Endothelial cell of umbilical vein (primary cell): ENCODE results near the gene CSF2. TPM values are rescaled to one million over a fixed set of nuclear protein-coding genes. Genes with fewer than 3 reads are reported as not detected.

Experiments used
- BruUV-seq: library from RNA; stranded (reverse); fragments of 400-500 nt; replicated peaks from 2 replicates; lab custom pipeline; 2021; lab: Mats Ljungman, UMichigan
- CTCF ChIA-PET: fragments of 300-600, 350-600 bp; sonication (Branson Sonifier 250); formaldehyde crosslinking; loops from one replicate; lab custom pipeline; 2021; ENCODE audit warnings: antibody characterized with exemption, inconsistent platforms; lab: Charles Lee
- POLR2A ChIA-PET: fragments of 300-600, 350-600 bp; sonication (Branson Sonifier 250); formaldehyde crosslinking; loops from one replicate; lab custom pipeline; 2021; ENCODE audit warnings: antibody characterized with exemption, inconsistent platforms; lab: Charles Lee
- DNase-seq: peaks from one replicate; pipeline ENCODE4 v3.0.0-alpha.2; 2011; ENCODE audit warnings: low read depth, low spot score
- FAIRE-seq: peaks from 2 replicates; lab custom pipeline; 2011; peaks lifted over from hg19 to GRCh38; lab: Jason Lieb, UNC
- H2AFZ ChIP-seq: 2 replicates; pipeline ENCODE4 v1.6.0; 2012; ENCODE audit warnings: low read depth, low read length, control low read depth, inconsistent platforms
- H3K27ac ChIP-seq: 2 replicates; pipeline ENCODE4 v1.5.1; 2011; ENCODE audit warnings: low read depth, mild to moderate bottlenecking, control low read depth, low read length, moderate library complexity; ENCODE audit not compliant: insufficient read depth
- H3K27me3 ChIP-seq, 2 experiments: 2 replicates each; pipeline versions ENCODE4 v1.6.0 to v1.6.1; 2011; ENCODE audit warnings: low read length in 2 of 2, mixed read lengths in 1 of 2; ENCODE audit not compliant: control insufficient read depth in 2 of 2, insufficient read depth in 2 of 2
- H3K36me3 ChIP-seq, 2 experiments: 2 replicates in 1 of 2; 3 replicates in 1 of 2; pipeline ENCODE4 v1.5.1; 2011; ENCODE audit warnings: low read length in 2 of 2, mild to moderate bottlenecking in 1 of 2, moderate library complexity in 1 of 2; ENCODE audit not compliant: control insufficient read depth in 2 of 2, insufficient read depth in 2 of 2; ENCODE audit errors: extremely low read depth in 1 of 2
- H3K4me1 ChIP-seq: 3 replicates; pipeline ENCODE4 v1.5.1; 2011; ENCODE audit warnings: mild to moderate bottlenecking, low read length; ENCODE audit not compliant: control insufficient read depth, insufficient read depth; ENCODE audit errors: extremely low read depth
- H3K4me2 ChIP-seq: 2 replicates; pipeline ENCODE4 v1.6.1; 2011; ENCODE audit warnings: low read length, control low read depth, mixed read lengths; ENCODE audit not compliant: insufficient read depth
- H3K4me3 ChIP-seq, 3 experiments: fragments of 200-600 bp in 1 of 3; sonication (generic), shearing (Covaris generic) in 1 of 3; replicated peaks in 1 of 3; 2 replicates each; pipeline ENCODE4 v1.5.1; 2011 to 2016; ENCODE audit warnings: control low read depth in 3 of 3, low read length in 3 of 3, mild to moderate bottlenecking in 2 of 3, inconsistent platforms in 1 of 3, low read depth in 1 of 3, moderate library complexity in 1 of 3; ENCODE audit not compliant: insufficient read depth in 1 of 3
- H3K79me2 ChIP-seq: 2 replicates; pipeline ENCODE4 v1.6.0; 2012; ENCODE audit warnings: low read length, inconsistent platforms; ENCODE audit not compliant: control insufficient read depth, insufficient read depth
- H3K9ac ChIP-seq: replicated peaks from 2 replicates; pipeline ENCODE3; 2011; ENCODE audit warnings: low read length, control low read depth; ENCODE audit not compliant: insufficient read depth; ENCODE audit errors: extremely low read depth
- H3K9me1 ChIP-seq: replicated peaks from 3 replicates; pipeline ENCODE4 v1.6.0; 2011; ENCODE audit warnings: mild to moderate bottlenecking, low read length; ENCODE audit not compliant: control insufficient read depth, insufficient read depth; ENCODE audit errors: extremely low read depth
- H3K9me3 ChIP-seq: replicated peaks from 2 replicates; pipeline ENCODE4 v1.5.1; 2012; ENCODE audit warnings: low read length, inconsistent platforms; ENCODE audit not compliant: control insufficient read depth, insufficient read depth
- H4K20me1 ChIP-seq: replicated peaks from 2 replicates; pipeline ENCODE3; 2011; ENCODE audit warnings: mild to moderate bottlenecking, low read length; ENCODE audit not compliant: control insufficient read depth, insufficient read depth; ENCODE audit errors: extremely low read depth
- CTCF ChIP-seq, 2 donors: IDR thresholded peaks; 1 replicate in 1 of 2; 2 replicates in 1 of 2; pipeline ENCODE4 v1.5.1; 2011; ENCODE audit warnings: low read length in 2 of 2, mild to moderate bottlenecking in 2 of 2, moderate library complexity in 2 of 2, control low read depth in 1 of 2, inconsistent platforms in 1 of 2, low read depth in 1 of 2; ENCODE audit not compliant: insufficient read depth in 1 of 2; ENCODE audit errors: extremely low read depth in 1 of 2
- EZH2 ChIP-seq: IDR thresholded peaks from 2 replicates; pipeline ENCODE4 v1.6.1; 2012; ENCODE audit warnings: borderline replicate concordance, low read depth, mild to moderate bottlenecking, moderate library complexity, low read length, inconsistent platforms; ENCODE audit not compliant: severe bottlenecking
- GATA2 ChIP-seq: IDR thresholded peaks from 2 replicates; pipeline ENCODE4 v1.7.0; 2011; ENCODE audit warnings: low read depth, mild to moderate bottlenecking, moderate library complexity, mixed read lengths, low read length; ENCODE audit not compliant: insufficient read length, insufficient read depth
- JUN ChIP-seq: IDR thresholded peaks from 2 replicates; pipeline ENCODE4 v1.6.1; 2011; ENCODE audit warnings: borderline replicate concordance, low read depth; ENCODE audit not compliant: insufficient read length, insufficient read depth
- MYC ChIP-seq: IDR thresholded peaks from one replicate; pipeline ENCODE4 v1.6.1; 2011; ENCODE audit warnings: mild to moderate bottlenecking, low read depth, low read length
- POLR2AphosphoS5 ChIP-seq: IDR thresholded peaks from 2 replicates; pipeline ENCODE4 v1.6.1; 2012; ENCODE audit warnings: low read depth, mild to moderate bottlenecking, control low read depth, low read length, moderate library complexity; ENCODE audit not compliant: insufficient read depth
- dilution Hi-C: fragments of 300-500 bp; cut with MboI; formaldehyde crosslinking; loops from one replicate; pipeline ENCODE4 v1.15.0; 2019; ENCODE audit warnings: low sequenced_read_pairs; ENCODE audit not compliant: extremely low pct_ligation_motif_present
- intact Hi-C: fragments of 100-400 bp; cut with micrococcal nuclease; formaldehyde crosslinking; loops from one replicate; pipeline ENCODE4 v1.10.0; 2022
- polyA plus RNA-seq, 4 experiments: library from polyadenylated mRNA; depleted of rRNA in 3 of 4; stranded (reverse) in 3 of 4; unstranded in 1 of 4; fragments of >200 nt; gene quantifications; 2 replicates each; pipeline versions ENCODE4 v1.2.1 to v1.2.3, GENCODE V29; 2011 to 2012; ENCODE audit warnings: missing spikeins in 1 of 4
- total RNA-seq: library from RNA; stranded (reverse); gene quantifications from 2 replicates; pipeline ENCODE4 v1.2.3, GENCODE V29; 2021
- TF ChIP-seq, protein P1 (sequence below): IDR thresholded peaks from 2 replicates; pipeline ENCODE4 v1.6.1; 2011; ENCODE audit not compliant: insufficient read depth, insufficient read length

Gene CSF2
- total and polyA plus RNA-seq, 2 donors (not counting 3 experiments of a cell fraction or from before 2014, with no cell fraction given): not detected

GRCh38 chr5:132074772-132075718 is 1.5 kb downstream of the CSF2 start:
- CTCF ChIA-PET: interaction anchor here (1.8 to 3.0 kb wide), 3 partner anchors 11 to 59 kb away, joined by 10 to 19 read pairs (median 12); no protein-coding TSS in a partner anchor
- intact Hi-C loops: no loop called here
- no peak overlapping the region for H3K4me3 ChIP-seq
- dilution Hi-C loops: no loop called here
- H3K4me2 ChIP-seq: no peak overlapping the region
- DNase-seq: no peak
- POLR2A ChIA-PET: no interaction called here
- no peak for FAIRE-seq
- peaks cover 25% of the 10 kb centered on the region for H3K4me1 ChIP-seq
- no peaks in the 10 kb centered on the region for H3K36me3 ChIP-seq
- no peaks in the 10 kb centered on the region for H4K20me1 ChIP-seq
- no peaks in the 10 kb centered on the region for H3K27me3 ChIP-seq
- no peak overlapping the region for H3K27ac ChIP-seq
- H3K9me1 ChIP-seq: no peaks in the 10 kb centered on the region
- BruUV-seq: no TSS peak
- no peak for TF ChIP-seq EZH2
- TF ChIP-seq JUN: no peak
- TF ChIP-seq POLR2AphosphoS5: no peak
- TF ChIP-seq MYC: no peak
- TF ChIP-seq, protein P1, sequence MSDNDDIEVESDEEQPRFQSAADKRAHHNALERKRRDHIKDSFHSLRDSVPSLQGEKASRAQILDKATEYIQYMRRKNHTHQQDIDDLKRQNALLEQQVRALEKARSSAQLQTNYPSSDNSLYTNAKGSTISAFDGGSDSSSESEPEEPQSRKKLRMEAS: no peak
- TF ChIP-seq GATA2: no peak
- TF ChIP-seq CTCF (IDR thresholded peaks at IDR 0.05; ENCODE audit: extremely low read depth in 1 of 2, insufficient read depth in 1 of 2, low read depth in 1 of 2, low read length in 2 of 2): no peak
- no peaks in the 10 kb centered on the region for H3K79me2 ChIP-seq
- no peak overlapping the region for H2AFZ ChIP-seq
- H3K9me3 ChIP-seq: no peaks in the 10 kb centered on the region
- no peak overlapping the region for H3K9ac ChIP-seq
